Ovary (tissue), 3 donors: ENCODE measurements around the gene SEMA6B.

ENCODE experiments used
- POLR2A ChIP-seq: fragments of 450-650 bp; IDR thresholded peaks from one replicate; pipeline ENCODE4 v1.6.1; 2017; ENCODE audit warnings: antibody characterized with exemption, mild to moderate bottlenecking, moderate library complexity
- TF ChIP-seq, protein P1 (sequence below), 3 donors: fragments of 450-650 bp in 2 of 3; fragments of 200-600 bp in 1 of 3; IDR thresholded peaks; one replicate each; pipeline versions ENCODE4 v1.5.1 to v1.8.0; 2016 to 2022; ENCODE audit warnings: antibody characterized with exemption in 3 of 3, mild to moderate bottlenecking in 1 of 3
- donor health status: DM: no; HTN: no; CAD: no.

DNA sequence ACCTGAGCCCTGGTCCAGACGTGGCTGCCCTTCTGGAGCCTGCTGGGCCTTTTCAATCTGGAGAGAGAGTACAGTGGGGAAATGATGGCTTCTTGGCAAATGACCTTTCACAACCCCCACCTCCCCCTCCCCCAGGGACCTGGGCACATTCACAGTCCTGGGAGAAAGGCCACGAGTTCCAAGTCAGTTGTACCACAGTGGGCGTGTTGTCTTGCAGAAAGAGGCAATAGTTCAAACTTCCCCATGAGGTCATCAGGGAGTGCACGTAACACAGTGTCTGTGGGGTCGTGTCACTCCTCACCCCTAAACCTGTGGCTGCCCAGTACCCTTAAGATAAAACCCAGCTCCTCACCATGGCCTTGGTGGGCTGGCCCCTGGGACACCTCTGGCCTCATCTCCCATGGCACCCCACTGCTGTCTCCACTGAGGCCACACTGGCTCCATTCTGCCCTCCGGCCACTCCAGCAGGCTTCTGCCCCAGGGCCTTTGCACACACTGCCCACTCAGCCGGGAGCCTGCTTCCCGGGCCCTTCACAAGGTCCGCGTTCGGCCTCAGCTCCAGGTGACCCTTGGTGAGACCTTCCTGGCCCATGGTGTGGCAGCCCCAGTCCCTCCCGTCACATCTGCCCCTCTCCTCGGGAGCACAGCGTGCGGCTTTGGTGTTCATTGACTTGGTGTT is 54.5 kb downstream of the SEMA6B start:
- TF ChIP-seq, protein P1, sequence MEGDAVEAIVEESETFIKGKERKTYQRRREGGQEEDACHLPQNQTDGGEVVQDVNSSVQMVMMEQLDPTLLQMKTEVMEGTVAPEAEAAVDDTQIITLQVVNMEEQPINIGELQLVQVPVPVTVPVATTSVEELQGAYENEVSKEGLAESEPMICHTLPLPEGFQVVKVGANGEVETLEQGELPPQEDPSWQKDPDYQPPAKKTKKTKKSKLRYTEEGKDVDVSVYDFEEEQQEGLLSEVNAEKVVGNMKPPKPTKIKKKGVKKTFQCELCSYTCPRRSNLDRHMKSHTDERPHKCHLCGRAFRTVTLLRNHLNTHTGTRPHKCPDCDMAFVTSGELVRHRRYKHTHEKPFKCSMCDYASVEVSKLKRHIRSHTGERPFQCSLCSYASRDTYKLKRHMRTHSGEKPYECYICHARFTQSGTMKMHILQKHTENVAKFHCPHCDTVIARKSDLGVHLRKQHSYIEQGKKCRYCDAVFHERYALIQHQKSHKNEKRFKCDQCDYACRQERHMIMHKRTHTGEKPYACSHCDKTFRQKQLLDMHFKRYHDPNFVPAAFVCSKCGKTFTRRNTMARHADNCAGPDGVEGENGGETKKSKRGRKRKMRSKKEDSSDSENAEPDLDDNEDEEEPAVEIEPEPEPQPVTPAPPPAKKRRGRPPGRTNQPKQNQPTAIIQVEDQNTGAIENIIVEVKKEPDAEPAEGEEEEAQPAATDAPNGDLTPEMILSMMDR (IDR thresholded peaks at IDR 0.05): no peak
- no peak for TF ChIP-seq POLR2A
